ENCODE measurements around the gene JAK2.
"Not testable (repeated sequence)": the region's sequence is repeated elsewhere in the genome, so short reads cannot be mapped to it uniquely, and the experiment has no call there.

Gene JAK2

GRCh38 chr9:5013374-5013773 lies 28.3 kb downstream of the JAK2 start:
- H3K4me3 ChIP-seq (ENCODE audit: low read length): no peak overlapping the region
- no peak for TF ChIP-seq CTCF (IDR thresholded peaks at IDR 0.05; ENCODE audit: low read depth, low read length, poor library complexity, severe bottlenecking)
- TF ChIP-seq EZH2phosphoT487 (IDR thresholded peaks at IDR 0.05; ENCODE audit: borderline replicate concordance, low read length): no peak
- no peaks in the 10 kb centered on the region for H3K36me3 ChIP-seq (ENCODE audit: control insufficient read depth, low read length)
- no peak overlapping the region for H3K27ac ChIP-seq (ENCODE audit: low read depth, low read length)
- no peaks in the 10 kb centered on the region for H3K79me2 ChIP-seq (ENCODE audit: control insufficient read depth, low read length)
- H3K4me1 ChIP-seq (ENCODE audit: control insufficient read depth, low read length): no peaks in the 10 kb centered on the region
- H3K9me2 ChIP-seq (replicated peaks; ENCODE audit: control insufficient read depth, low read length): no peaks in the 10 kb centered on the region
- no peak overlapping the region for H3K4me2 ChIP-seq (ENCODE audit: low read length)
- H3F3A ChIP-seq (ENCODE audit: control insufficient read depth, insufficient read depth): no peaks in the 10 kb centered on the region
- H4K20me1 ChIP-seq (ENCODE audit: control insufficient read depth, insufficient read depth, low read depth, low read length): no peaks in the 10 kb centered on the region
- no peaks in the 10 kb centered on the region for H3K9me3 ChIP-seq (ENCODE audit: control insufficient read depth, insufficient read depth, low read length)
- no peaks in the 10 kb centered on the region for H3K27me3 ChIP-seq (ENCODE audit: control insufficient read depth, low read length)

GRCh38 chr9:5015934-5016333 lies 30.9 kb downstream of the JAK2 start:
- TF ChIP-seq CTCF (IDR thresholded peaks at IDR 0.05; ENCODE audit: low read depth, low read length, poor library complexity, severe bottlenecking) (no peak), EZH2phosphoT487 (IDR thresholded peaks at IDR 0.05; ENCODE audit: borderline replicate concordance, low read length) (no peak)
- Histone ChIP-seq H3K4me2 (ENCODE audit: low read length) (no peak overlapping the region), H3K27me3 (ENCODE audit: control insufficient read depth, low read length) (no peaks in the 10 kb centered on the region), H3K36me3 (ENCODE audit: control insufficient read depth, low read length) (no peaks in the 10 kb centered on the region), H3K4me3 (ENCODE audit: low read length) (no peak overlapping the region), H3K9me3 (ENCODE audit: control insufficient read depth, insufficient read depth, low read length) (no peaks in the 10 kb centered on the region), H3K27ac (ENCODE audit: low read depth, low read length) (no peak overlapping the region), H4K20me1 (ENCODE audit: control insufficient read depth, insufficient read depth, low read depth, low read length) (no peaks in the 10 kb centered on the region), H3K79me2 (ENCODE audit: control insufficient read depth, low read length) (no peaks in the 10 kb centered on the region), H3F3A (ENCODE audit: control insufficient read depth, insufficient read depth) (no peaks in the 10 kb centered on the region), H3K9me2 (replicated peaks; ENCODE audit: control insufficient read depth, low read length) (no peaks in the 10 kb centered on the region), H3K4me1 (ENCODE audit: control insufficient read depth, low read length) (no peaks in the 10 kb centered on the region)

DNA sequence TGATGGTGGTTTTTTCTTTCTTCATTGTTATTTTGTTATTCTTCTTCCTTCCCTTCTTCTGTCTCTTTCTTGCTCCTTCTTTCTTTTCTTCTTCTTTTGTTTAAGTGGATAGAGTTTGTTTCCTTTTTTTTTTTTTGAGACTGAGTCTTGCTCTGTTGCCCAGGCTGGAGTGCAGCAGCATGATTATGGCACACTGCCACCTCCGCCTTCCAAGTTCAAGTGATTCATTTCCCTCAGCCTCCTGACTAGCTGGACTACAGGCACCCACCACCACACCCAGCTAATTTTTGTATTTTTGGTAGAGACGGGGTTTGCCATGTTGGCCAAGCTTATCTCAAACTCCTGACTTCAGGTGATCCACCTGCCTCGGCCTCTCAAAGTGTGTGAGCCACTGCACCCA lies 40.3 kb downstream of the JAK2 start:
- Histone ChIP-seq H3K27ac (ENCODE audit: low read depth, low read length) (no peak overlapping the region), H3K4me2 (ENCODE audit: low read length) (no peak overlapping the region), H3K9me3 (ENCODE audit: control insufficient read depth, insufficient read depth, low read length) (no peaks in the 10 kb centered on the region), H3K27me3 (ENCODE audit: control insufficient read depth, low read length) (no peaks in the 10 kb centered on the region), H3K4me3 (ENCODE audit: low read length) (no peak overlapping the region), H3K4me1 (ENCODE audit: control insufficient read depth, low read length) (no peaks in the 10 kb centered on the region), H3K9me2 (replicated peaks; ENCODE audit: control insufficient read depth, low read length) (no peaks in the 10 kb centered on the region), H3F3A (ENCODE audit: control insufficient read depth, insufficient read depth) (no peaks in the 10 kb centered on the region), H3K36me3 (ENCODE audit: control insufficient read depth, low read length) (no peaks in the 10 kb centered on the region), H4K20me1 (ENCODE audit: control insufficient read depth, insufficient read depth, low read depth, low read length) (no peaks in the 10 kb centered on the region), H3K79me2 (ENCODE audit: control insufficient read depth, low read length) (no peaks in the 10 kb centered on the region)
- TF ChIP-seq CTCF (IDR thresholded peaks at IDR 0.05; ENCODE audit: low read depth, low read length, poor library complexity, severe bottlenecking) (no peak), EZH2phosphoT487 (IDR thresholded peaks at IDR 0.05; ENCODE audit: borderline replicate concordance, low read length) (no peak)

- not testable (repeated sequence) for H3K36me3 ChIP-seq (ENCODE audit: control insufficient read depth, low read length); H3K9me3 ChIP-seq (ENCODE audit: control insufficient read depth, insufficient read depth, low read length); H3F3A ChIP-seq (ENCODE audit: control insufficient read depth, insufficient read depth); H4K20me1 ChIP-seq (ENCODE audit: control insufficient read depth, insufficient read depth, low read depth, low read length); H3K27ac ChIP-seq (ENCODE audit: low read depth, low read length); H3K4me3 ChIP-seq (ENCODE audit: low read length); H3K27me3 ChIP-seq (ENCODE audit: control insufficient read depth, low read length); H3K4me2 ChIP-seq (ENCODE audit: low read length); H3K4me1 ChIP-seq (ENCODE audit: control insufficient read depth, low read length); H3K9me2 ChIP-seq (replicated peaks; ENCODE audit: control insufficient read depth, low read length); H3K79me2 ChIP-seq (ENCODE audit: control insufficient read depth, low read length)
Observed at GRCh38 chr9:5031941-5032340, 46.9 kb downstream of the JAK2 start.

All from DOHH2 (cell line).